Progenitor cell of endocrine pancreas (in vitro differentiated cells): ENCODE measurements around the gene OR5AU1. TPM values are rescaled to one million over a fixed set of nuclear protein-coding genes. Genes with fewer than 3 reads are reported as not detected.

Experiments used
- DNase-seq: peaks from one replicate; pipeline ENCODE4 v3.0.0; 2021; ENCODE audit warnings: low spot score; ENCODE audit not compliant: unreplicated experiment
- H3K27ac Mint-ChIP-seq: 2 replicates; pipeline ENCODE4 v1.8.0; 2021; ENCODE audit warnings: mild to moderate bottlenecking, moderate library complexity, mixed read lengths
- H3K27me3 Mint-ChIP-seq: 2 replicates; pipeline ENCODE4 v1.8.0; 2021; ENCODE audit warnings: mixed read lengths
- H3K36me3 Mint-ChIP-seq: 2 replicates; pipeline ENCODE4 v1.8.0; 2022; ENCODE audit warnings: mixed read lengths; ENCODE audit not compliant: insufficient read depth
- H3K4me1 Mint-ChIP-seq: 2 replicates; pipeline ENCODE4 v1.8.0; 2021; ENCODE audit warnings: low read depth, mixed read lengths
- H3K4me3 Mint-ChIP-seq: 2 replicates; pipeline ENCODE4 v1.8.0; 2021; ENCODE audit warnings: low read depth, mild to moderate bottlenecking, moderate library complexity, mixed read lengths
- H3K9me3 Mint-ChIP-seq: 2 replicates; pipeline ENCODE4 v1.8.0; 2021; ENCODE audit warnings: low read depth, mixed read lengths
- total RNA-seq: library from RNA; stranded (reverse); gene quantifications from 2 replicates; pipeline ENCODE4 v1.2.1, GENCODE V29; 2021
- TF ChIP-seq, protein P1 (sequence below): fragments of 200-600 bp; sonication (generic); IDR thresholded peaks from one replicate; pipeline ENCODE4 v1.5.0; 2021; ENCODE audit warnings: antibody characterized with exemption, mild to moderate bottlenecking; ENCODE audit not compliant: unreplicated experiment

The OR5AU1 gene
- total RNA-seq, 1 donor from 2014 or later: not detected

DNA sequence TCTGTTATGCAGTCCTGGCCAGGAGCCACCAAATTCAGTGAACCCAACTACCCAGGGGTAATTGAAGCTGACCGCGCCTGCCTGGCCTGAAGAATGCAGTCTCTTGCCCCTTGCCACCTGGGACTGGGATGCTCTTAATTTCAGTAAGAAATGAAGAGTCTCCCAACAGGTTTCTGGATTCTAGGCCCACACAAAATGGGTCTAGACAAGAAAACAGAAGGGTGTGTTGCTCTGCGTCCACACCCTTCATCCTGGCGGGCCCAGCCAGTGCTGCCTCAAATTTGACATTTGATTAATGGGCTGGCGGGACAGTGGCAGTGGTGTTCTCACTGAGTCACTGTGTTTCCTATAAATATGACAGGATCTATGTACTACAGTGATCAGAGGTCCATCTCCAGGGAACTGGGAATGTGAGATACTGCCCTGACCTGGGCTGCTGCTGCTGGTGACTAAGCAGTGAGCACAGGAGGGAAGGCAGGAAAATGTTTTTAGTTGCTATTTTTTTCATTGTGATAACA, 48.5 kb downstream of the OR5AU1 start:
- H3K36me3 Mint-ChIP-seq: no peaks in the 10 kb centered on the region
- H3K4me1 Mint-ChIP-seq: peaks cover 30% of the 10 kb centered on the region
- TF ChIP-seq, protein P1, sequence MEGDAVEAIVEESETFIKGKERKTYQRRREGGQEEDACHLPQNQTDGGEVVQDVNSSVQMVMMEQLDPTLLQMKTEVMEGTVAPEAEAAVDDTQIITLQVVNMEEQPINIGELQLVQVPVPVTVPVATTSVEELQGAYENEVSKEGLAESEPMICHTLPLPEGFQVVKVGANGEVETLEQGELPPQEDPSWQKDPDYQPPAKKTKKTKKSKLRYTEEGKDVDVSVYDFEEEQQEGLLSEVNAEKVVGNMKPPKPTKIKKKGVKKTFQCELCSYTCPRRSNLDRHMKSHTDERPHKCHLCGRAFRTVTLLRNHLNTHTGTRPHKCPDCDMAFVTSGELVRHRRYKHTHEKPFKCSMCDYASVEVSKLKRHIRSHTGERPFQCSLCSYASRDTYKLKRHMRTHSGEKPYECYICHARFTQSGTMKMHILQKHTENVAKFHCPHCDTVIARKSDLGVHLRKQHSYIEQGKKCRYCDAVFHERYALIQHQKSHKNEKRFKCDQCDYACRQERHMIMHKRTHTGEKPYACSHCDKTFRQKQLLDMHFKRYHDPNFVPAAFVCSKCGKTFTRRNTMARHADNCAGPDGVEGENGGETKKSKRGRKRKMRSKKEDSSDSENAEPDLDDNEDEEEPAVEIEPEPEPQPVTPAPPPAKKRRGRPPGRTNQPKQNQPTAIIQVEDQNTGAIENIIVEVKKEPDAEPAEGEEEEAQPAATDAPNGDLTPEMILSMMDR: no peak
- H3K27ac Mint-ChIP-seq: no peak overlapping the region
- no peaks in the 10 kb centered on the region for H3K9me3 Mint-ChIP-seq
- DNase-seq: no peak
- no peak overlapping the region for H3K4me3 Mint-ChIP-seq
- H3K27me3 Mint-ChIP-seq: no peaks in the 10 kb centered on the region

DNA sequence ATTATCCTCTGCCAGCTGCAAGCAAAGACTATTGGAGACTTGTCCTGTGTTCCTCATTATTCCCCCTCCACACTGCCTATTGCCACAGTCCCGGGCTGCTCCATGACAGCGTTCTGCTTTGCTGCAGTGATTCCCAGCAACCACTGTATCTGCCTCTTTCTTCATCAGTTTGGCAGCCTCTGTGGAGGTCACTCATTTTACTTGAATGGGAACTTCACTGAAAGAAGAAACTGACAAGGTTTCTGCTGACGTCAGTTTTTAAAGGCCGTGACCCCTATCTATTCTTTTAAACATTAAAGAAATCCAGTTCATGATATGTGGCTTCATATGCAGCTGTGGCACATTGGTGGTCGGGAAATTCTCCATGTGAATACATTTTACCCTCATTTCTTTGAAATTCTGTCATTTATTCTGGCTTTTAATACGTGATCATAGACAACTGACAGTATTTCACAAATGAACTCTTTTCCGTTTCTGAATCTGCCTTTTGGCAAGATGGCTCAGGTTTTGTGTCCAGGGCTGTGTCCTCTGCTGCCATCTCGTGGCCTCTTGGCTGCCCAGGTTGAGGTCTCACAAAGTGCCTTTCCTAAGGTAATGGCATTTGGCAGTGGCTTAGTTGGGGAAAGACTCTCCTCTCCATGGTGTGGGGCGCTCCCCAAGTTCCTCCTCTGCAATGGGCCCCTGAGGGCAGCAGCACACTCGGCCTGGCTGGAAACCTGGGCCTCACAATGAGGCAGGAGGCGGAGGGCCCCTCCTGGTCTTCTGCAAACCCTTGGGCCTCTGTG, 49.2 kb downstream of the OR5AU1 start:
- Mint-ChIP-seq H3K9me3 (no peaks in the 10 kb centered on the region), H3K27ac (peak overlapping the region; percentile 34), H3K4me1 (peaks cover 32% of the 10 kb centered on the region), H3K27me3 (no peaks in the 10 kb centered on the region), H3K36me3 (no peaks in the 10 kb centered on the region), H3K4me3 (peak overlapping the region; percentile 55)
- peak; percentile 56 for DNase-seq
- TF ChIP-seq, protein P1: peak; percentile 91

DNA sequence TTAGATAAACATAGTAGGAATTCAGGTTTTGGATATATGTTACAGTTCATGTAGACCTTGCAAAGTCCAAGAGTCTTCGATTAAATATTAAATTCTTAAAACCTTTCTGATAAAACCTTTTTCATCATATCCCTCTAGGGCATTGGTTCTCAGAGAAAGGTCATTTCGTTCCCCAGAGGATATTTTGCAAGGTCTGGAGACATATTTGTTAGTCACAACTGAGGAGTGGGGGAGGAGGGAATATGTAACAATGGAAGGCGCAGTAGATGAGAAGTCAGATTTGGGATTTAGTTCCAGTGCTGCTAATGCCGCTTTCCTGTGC, 49.7 kb downstream of the OR5AU1 start:
- Mint-ChIP-seq H3K27ac (no peak overlapping the region), H3K9me3 (no peaks in the 10 kb centered on the region), H3K36me3 (no peaks in the 10 kb centered on the region), H3K27me3 (no peaks in the 10 kb centered on the region), H3K4me1 (peaks cover 32% of the 10 kb centered on the region), H3K4me3 (no peak overlapping the region)
- TF ChIP-seq, protein P1: no peak
- DNase-seq: no peak

DNA sequence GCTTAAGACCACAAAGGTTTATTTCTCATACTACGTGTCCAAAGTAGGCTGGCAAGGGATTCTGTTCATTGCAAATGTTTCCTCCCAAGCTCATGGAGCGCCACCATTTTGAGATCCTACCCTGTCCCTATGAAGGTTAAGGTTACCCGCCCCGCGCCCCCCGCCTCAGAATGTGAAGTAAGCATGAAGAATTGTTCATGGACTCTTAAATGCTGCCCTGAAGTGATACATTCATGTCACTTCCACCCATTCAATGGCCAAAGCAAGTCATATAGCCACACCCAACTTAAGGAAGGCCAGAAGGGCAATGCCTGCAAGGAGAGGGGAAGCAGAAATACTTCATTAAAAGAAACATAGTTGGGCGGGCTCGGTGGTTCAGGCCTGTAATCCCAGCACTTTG, 50.8 kb downstream of the OR5AU1 start:
- no peak for DNase-seq
- Mint-ChIP-seq H3K27ac (no peak overlapping the region), H3K9me3 (no peaks in the 10 kb centered on the region), H3K4me1 (peaks cover 35% of the 10 kb centered on the region), H3K36me3 (no peaks in the 10 kb centered on the region), H3K4me3 (no peak overlapping the region), H3K27me3 (no peaks in the 10 kb centered on the region)
- TF ChIP-seq, protein P1: no peak

Other genes with a start within 250 kb of the OR5AU1 start
- gene RNASE2, start 200.6 kb downstream of the OR5AU1 start, total RNA-seq: not detected in 2 replicates
- 95.9 and 100 TPM in 2 replicates for gene METTL17, start 166.1 kb downstream of the OR5AU1 start, total RNA-seq
- not detected in 2 replicates for gene SLC39A2, start 156.8 kb downstream of the OR5AU1 start, total RNA-seq
- 58.6 and 61.5 TPM in 2 replicates for gene NDRG2, start 131.0 kb downstream of the OR5AU1 start, total RNA-seq
- 0.84 TPM in 1 of 2 replicates, not detected in the other for gene TPPP2, start 125.8 kb downstream of the OR5AU1 start, total RNA-seq
- not detected in 2 replicates for gene RNASE13, start 121.3 kb downstream of the OR5AU1 start, total RNA-seq
- not detected in 2 replicates for gene RNASE7, start 113.7 kb downstream of the OR5AU1 start, total RNA-seq
- gene RNASE8, start 98.2 kb downstream of the OR5AU1 start, total RNA-seq: not detected in 2 replicates
- gene ARHGEF40, start 85.8 kb downstream of the OR5AU1 start, total RNA-seq: 57.3 and 65.3 TPM in 2 replicates
- 103 and 111 TPM in 2 replicates for gene ZNF219, start 57.4 kb downstream of the OR5AU1 start, total RNA-seq
- 1.1 and 1.4 TPM in 2 replicates for gene TMEM253, start 55.0 kb downstream of the OR5AU1 start, total RNA-seq
- 676 and 690 TPM in 2 replicates for gene HNRNPC, start 113.4 kb upstream of the OR5AU1 start, total RNA-seq
- 0.19 and 0.58 TPM in 2 replicates for gene RPGRIP1, start 124.0 kb upstream of the OR5AU1 start, total RNA-seq
- gene SUPT16H, start 228.0 kb upstream of the OR5AU1 start, total RNA-seq: 106 and 108 TPM in 2 replicates